HepG2 (cell line): ENCODE measurements around the gene WDR62. TPM values are rescaled to one million over a fixed set of nuclear protein-coding genes. Genes with fewer than 3 reads are reported as not detected.

ENCODE experiments used
- ATF7-NPFF ChIP-seq: sonication (generic); formaldehyde crosslinking; IDR thresholded peaks from 2 replicates; pipeline ENCODE4 v1.8.1; 2023; ENCODE audit warnings: mild to moderate bottlenecking, low read depth, missing genetic modification reagents, moderate library complexity
- GPN1 ChIP-seq: sonication (generic); formaldehyde crosslinking; IDR thresholded peaks from 2 replicates; pipeline ENCODE4 v1.5.1; 2020; ENCODE audit warnings: missing genetic modification reagents, borderline replicate concordance
- HOXA5 ChIP-seq: sonication (generic); formaldehyde crosslinking; IDR thresholded peaks from 2 replicates; pipeline ENCODE4 v1.4.0; 2020; ENCODE audit warnings: missing genetic modification reagents
- KDM2A ChIP-seq: sonication (generic); formaldehyde crosslinking; IDR thresholded peaks from 2 replicates; pipeline ENCODE4 v1.4.0; 2020; ENCODE audit warnings: low read depth, missing genetic modification reagents, borderline replicate concordance
- MYC ChIP-seq: sonication (generic); formaldehyde crosslinking; IDR thresholded peaks from 2 replicates; pipeline ENCODE4 v1.9.0; 2021; ENCODE audit warnings: missing genetic modification reagents, borderline replicate concordance
- NFYB ChIP-seq: sonication (generic); formaldehyde crosslinking; IDR thresholded peaks from 2 replicates; pipeline ENCODE4 v1.4.0; 2020; ENCODE audit warnings: missing genetic modification reagents
- NONO ChIP-seq, 2 experiments: fragments of 450-650 bp in 1 of 2; sonication (generic) in 1 of 2; formaldehyde crosslinking in 1 of 2; IDR thresholded peaks in 1 of 2; conservative IDR thresholded peaks in 1 of 2; 2 replicates each; pipeline versions ENCODE4 v1.6.1 to v1.8.0; 2017 to 2022; ENCODE audit warnings: mild to moderate bottlenecking in 1 of 2, missing genetic modification reagents in 1 of 2, moderate library complexity in 1 of 2
- RAD21 ChIP-seq: fragments of 450-650 bp; formaldehyde crosslinking; IDR thresholded peaks from 2 replicates; pipeline ENCODE4 v1.5.0; 2020; ENCODE audit warnings: mild to moderate bottlenecking
- STAT5B ChIP-seq: sonication (generic); formaldehyde crosslinking; IDR thresholded peaks from 2 replicates; pipeline ENCODE4 v1.4.0; 2020; ENCODE audit warnings: missing genetic modification reagents
- ZC3H13 ChIP-seq: sonication (generic); formaldehyde crosslinking; IDR thresholded peaks from 2 replicates; pipeline ENCODE4 v1.8.1; 2023; ENCODE audit warnings: mild to moderate bottlenecking, missing genetic modification reagents, moderate library complexity
- ZMAT3 ChIP-seq: sonication (generic); formaldehyde crosslinking; conservative IDR thresholded peaks from 2 replicates; pipeline ENCODE4 v1.7.0; 2021; ENCODE audit warnings: missing genetic modification reagents
- ZNF225 ChIP-seq: sonication (generic); formaldehyde crosslinking; IDR thresholded peaks from 2 replicates; pipeline ENCODE4 v1.4.0; 2020; ENCODE audit warnings: mild to moderate bottlenecking, missing genetic modification reagents
- ZNF326 ChIP-seq: sonication (generic); formaldehyde crosslinking; IDR thresholded peaks from 2 replicates; pipeline ENCODE4 v1.4.0; 2020; ENCODE audit warnings: missing genetic modification reagents, borderline replicate concordance
- ZNF430 ChIP-seq: sonication (generic); formaldehyde crosslinking; IDR thresholded peaks from 2 replicates; pipeline ENCODE4 v1.9.0; 2021; ENCODE audit warnings: mild to moderate bottlenecking, missing genetic modification reagents
- ZNF431 ChIP-seq: sonication (generic); formaldehyde crosslinking; IDR thresholded peaks from 2 replicates; pipeline ENCODE4 v1.9.0; 2022; ENCODE audit warnings: missing genetic modification reagents, low read depth, mild to moderate bottlenecking, borderline replicate concordance
- ZNF766 ChIP-seq: sonication (generic); formaldehyde crosslinking; IDR thresholded peaks from 2 replicates; pipeline ENCODE4 v1.5.0; 2020; ENCODE audit warnings: missing genetic modification reagents, borderline replicate concordance
- ZNF781 ChIP-seq: sonication (generic); formaldehyde crosslinking; IDR thresholded peaks from 2 replicates; pipeline ENCODE4 v1.5.1; 2020; ENCODE audit warnings: borderline replicate concordance, mild to moderate bottlenecking, missing genetic modification reagents; ENCODE audit errors: not compliant biosample characterization
- polyA plus RNA-seq, 8 experiments: library from polyadenylated mRNA; depleted of rRNA in 3 of 8; stranded (reverse) in 7 of 8; unstranded in 1 of 8; fragments of >200 nt; fragmentation: Illumina TruSeq in 4 of 8; extraction: Trizol in 4 of 8; gene quantifications; 2 replicates each; pipeline versions ENCODE4 v1.2.1 to v1.2.3, GENCODE V29; 2011 to 2016; ENCODE audit warnings: low read depth in 4 of 8, missing spikeins in 1 of 8, mixed read lengths in 1 of 8; ENCODE audit not compliant: insufficient read depth in 1 of 8
- total RNA-seq, 5 experiments: library from RNA; depleted of rRNA; stranded (reverse); fragments of >200 nt; fragmentation: Illumina TruSeq; extraction: Trizol; gene quantifications; 2 replicates each; pipeline ENCODE4 v1.2.3, GENCODE V29; 2016; ENCODE audit warnings: low read depth in 1 of 5
- TF ChIP-seq, protein P1 (sequence below): sonication (generic); formaldehyde crosslinking; IDR thresholded peaks from 2 replicates; pipeline ENCODE4 v1.4.0; 2020; ENCODE audit warnings: missing genetic modification reagents, mild to moderate bottlenecking, borderline replicate concordance
- TF ChIP-seq, protein P2 (sequence below): sonication (generic); formaldehyde crosslinking; IDR thresholded peaks from 2 replicates; pipeline ENCODE4 v1.4.0; 2020; ENCODE audit warnings: missing genetic modification reagents
- TF ChIP-seq, protein P3 (sequence below): sonication (generic); formaldehyde crosslinking; IDR thresholded peaks from 2 replicates; pipeline ENCODE4 v1.5.0; 2020; ENCODE audit warnings: mild to moderate bottlenecking, missing genetic modification reagents, borderline replicate concordance
- TF ChIP-seq, protein P4 (sequence below): sonication (generic); IDR thresholded peaks from 2 replicates; pipeline ENCODE4 v1.6.1; 2016; ENCODE audit warnings: low read depth, borderline replicate concordance

The WDR62 gene
- total and polyA plus RNA-seq, 2 of the 13 experiments (the other 11 are each of a cell fraction or from before 2014, with no cell fraction given): 5.8 to 12.5 TPM

DNA sequence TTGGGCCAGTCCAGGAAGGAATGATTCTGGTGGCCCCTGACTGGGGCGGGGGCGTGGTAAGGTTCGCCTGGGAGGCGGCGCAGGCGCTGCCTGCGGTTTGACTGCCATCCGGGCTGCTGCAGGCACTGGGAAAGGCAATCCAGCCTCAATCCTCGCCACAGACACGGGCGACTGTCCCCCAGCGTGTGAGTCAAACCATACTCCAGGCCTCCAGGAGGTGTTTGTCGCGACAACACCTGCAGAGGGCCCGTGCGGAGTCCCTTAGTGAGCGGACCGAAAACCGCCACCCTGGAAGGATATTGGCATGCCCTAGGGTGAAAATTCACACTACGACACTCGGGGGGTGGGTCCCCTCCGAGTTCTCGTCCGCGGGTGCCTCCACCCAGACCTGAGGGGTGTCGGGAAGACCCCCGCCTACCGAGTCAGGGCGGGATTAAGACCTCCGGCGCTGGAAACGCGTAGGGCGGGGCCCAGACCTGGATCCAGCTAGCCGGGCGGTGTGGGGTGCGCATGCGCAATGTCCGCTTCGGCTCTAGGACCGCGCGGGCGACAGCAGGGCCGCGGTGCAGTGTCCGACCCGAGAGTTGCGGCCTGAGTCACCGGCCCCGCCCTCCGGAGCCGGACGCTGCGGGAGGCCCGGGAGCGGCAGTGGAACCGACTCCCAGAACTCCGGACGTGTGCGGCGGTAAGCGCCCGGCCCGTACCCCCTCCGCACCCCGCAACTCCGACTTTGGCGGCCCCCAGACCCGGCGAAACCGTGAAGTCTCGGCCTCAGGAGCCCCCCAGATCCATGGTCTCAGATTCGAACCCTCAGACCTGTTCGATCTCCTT is 85.0 kb downstream of the WDR62 start, which contains the start of gene CAPNS1 (continued):
- TF ChIP-seq NONO (IDR thresholded peaks at IDR 0.05) (no peak), NONO (CRISPR knock-in tag; conservative IDR thresholded peaks at IDR 0.05) (peak; percentile 92), ZNF326 (CRISPR knock-in tag) (peak; percentile 44; the same call in 1 of the 2 replicates), STAT5B (CRISPR knock-in tag) (no peak; the same call in 1 of the 2 replicates), ZNF430 (CRISPR knock-in tag) (peak; percentile 88), KDM2A (CRISPR knock-in tag) (peak; percentile 97), ATF7-NPFF (CRISPR knock-in tag) (peak; percentile 69), NFYB (CRISPR knock-in tag) (0 out of 2 replicates have a peak, but pooled peaks have one; percentile 34), ZC3H13 (CRISPR knock-in tag) (peak; percentile 99), ZMAT3 (CRISPR knock-in tag) (0 out of 2 replicates have a peak, but pooled peaks have one; percentile 17), ZNF225 (CRISPR knock-in tag) (peak; percentile 81), GPN1 (no peak), ZNF781 (CRISPR knock-in tag) (peak; percentile 47), ZNF431 (CRISPR knock-in tag) (0 out of 2 replicates have a peak, but pooled peaks have one; percentile 56), HOXA5 (0 out of 2 replicates have a peak, but pooled peaks have one; percentile 47), RAD21 (peak; percentile 43; the same call in 1 of the 2 replicates), ZNF766 (CRISPR knock-in tag) (0 out of 2 replicates have a peak, but pooled peaks have one; percentile 43), MYC (peak; percentile 70)
- TF ChIP-seq, protein P1, sequence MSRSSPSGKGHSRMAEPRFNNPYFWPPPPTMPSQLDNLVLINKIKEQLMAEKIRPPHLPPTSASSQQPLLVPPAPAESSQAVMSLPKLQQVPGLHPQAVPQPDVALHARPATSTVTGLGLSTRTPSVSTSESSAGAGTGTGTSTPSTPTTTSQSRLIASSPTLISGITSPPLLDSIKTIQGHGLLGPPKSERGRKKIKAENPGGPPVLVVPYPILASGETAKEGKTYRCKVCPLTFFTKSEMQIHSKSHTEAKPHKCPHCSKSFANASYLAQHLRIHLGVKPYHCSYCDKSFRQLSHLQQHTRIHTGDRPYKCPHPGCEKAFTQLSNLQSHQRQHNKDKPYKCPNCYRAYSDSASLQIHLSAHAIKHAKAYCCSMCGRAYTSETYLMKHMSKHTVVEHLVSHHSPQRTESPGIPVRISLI: peak; percentile 25; the same call in 1 of the 2 replicates
- TF ChIP-seq, protein P2, sequence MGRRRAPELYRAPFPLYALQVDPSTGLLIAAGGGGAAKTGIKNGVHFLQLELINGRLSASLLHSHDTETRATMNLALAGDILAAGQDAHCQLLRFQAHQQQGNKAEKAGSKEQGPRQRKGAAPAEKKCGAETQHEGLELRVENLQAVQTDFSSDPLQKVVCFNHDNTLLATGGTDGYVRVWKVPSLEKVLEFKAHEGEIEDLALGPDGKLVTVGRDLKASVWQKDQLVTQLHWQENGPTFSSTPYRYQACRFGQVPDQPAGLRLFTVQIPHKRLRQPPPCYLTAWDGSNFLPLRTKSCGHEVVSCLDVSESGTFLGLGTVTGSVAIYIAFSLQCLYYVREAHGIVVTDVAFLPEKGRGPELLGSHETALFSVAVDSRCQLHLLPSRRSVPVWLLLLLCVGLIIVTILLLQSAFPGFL: no peak
- TF ChIP-seq, protein P3, sequence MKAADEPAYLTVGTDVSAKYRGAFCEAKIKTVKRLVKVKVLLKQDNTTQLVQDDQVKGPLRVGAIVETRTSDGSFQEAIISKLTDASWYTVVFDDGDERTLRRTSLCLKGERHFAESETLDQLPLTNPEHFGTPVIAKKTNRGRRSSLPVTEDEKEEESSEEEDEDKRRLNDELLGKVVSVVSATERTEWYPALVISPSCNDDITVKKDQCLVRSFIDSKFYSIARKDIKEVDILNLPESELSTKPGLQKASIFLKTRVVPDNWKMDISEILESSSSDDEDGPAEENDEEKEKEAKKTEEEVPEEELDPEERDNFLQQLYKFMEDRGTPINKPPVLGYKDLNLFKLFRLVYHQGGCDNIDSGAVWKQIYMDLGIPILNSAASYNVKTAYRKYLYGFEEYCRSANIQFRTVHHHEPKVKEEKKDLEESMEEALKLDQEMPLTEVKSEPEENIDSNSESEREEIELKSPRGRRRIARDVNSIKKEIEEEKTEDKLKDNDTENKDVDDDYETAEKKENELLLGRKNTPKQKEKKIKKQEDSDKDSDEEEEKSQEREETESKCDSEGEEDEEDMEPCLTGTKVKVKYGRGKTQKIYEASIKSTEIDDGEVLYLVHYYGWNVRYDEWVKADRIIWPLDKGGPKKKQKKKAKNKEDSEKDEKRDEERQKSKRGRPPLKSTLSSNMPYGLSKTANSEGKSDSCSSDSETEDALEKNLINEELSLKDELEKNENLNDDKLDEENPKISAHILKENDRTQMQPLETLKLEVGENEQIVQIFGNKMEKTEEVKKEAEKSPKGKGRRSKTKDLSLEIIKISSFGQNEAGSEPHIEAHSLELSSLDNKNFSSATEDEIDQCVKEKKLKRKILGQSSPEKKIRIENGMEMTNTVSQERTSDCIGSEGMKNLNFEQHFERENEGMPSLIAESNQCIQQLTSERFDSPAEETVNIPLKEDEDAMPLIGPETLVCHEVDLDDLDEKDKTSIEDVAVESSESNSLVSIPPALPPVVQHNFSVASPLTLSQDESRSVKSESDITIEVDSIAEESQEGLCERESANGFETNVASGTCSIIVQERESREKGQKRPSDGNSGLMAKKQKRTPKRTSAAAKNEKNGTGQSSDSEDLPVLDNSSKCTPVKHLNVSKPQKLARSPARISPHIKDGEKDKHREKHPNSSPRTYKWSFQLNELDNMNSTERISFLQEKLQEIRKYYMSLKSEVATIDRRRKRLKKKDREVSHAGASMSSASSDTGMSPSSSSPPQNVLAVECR (CRISPR knock-in tag): peak; percentile 90
- TF ChIP-seq, protein P4, sequence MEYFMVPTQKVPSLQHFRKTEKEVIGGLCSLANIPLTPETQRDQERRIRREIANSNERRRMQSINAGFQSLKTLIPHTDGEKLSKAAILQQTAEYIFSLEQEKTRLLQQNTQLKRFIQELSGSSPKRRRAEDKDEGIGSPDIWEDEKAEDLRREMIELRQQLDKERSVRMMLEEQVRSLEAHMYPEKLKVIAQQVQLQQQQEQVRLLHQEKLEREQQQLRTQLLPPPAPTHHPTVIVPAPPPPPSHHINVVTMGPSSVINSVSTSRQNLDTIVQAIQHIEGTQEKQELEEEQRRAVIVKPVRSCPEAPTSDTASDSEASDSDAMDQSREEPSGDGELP: peak; percentile 60; the same call in 1 of the 2 replicates
